ENCODE data around the gene TBC1D10B.
"Not testable (repeated sequence)": the region's sequence is repeated elsewhere in the genome, so short reads cannot be mapped to it uniquely, and the experiment has no call there.

Gene TBC1D10B

GRCh38 chr16:30318647-30319046 lies 51.6 kb downstream of the TBC1D10B start:
- not testable (repeated sequence) for DNase-seq

GRCh38 chr16:30310937-30311336 lies 59.4 kb downstream of the TBC1D10B start:
- DNase-seq, result not testable (repeated sequence)

DNA sequence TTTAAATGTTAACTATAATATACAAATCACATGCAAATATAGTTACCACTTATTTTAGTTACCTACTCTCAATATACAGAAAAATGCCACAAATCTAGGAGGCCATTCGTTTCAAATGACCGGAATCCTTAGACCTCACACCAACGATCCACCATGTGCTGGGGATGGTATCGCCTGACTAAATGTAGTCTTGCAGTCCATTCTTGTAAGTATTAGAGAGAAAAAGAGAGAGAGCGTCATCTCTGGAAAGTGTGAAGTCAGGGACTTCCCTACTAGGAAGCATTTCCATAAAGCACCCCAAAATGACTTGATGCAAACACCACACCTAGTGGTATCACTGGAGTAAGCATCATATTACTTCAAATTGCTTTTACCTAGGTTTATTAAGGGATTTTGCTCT lies 61.0 kb downstream of the TBC1D10B start:
- not testable (repeated sequence) for DNase-seq
